ENCODE measurements around the gene CDH12.

DNA sequence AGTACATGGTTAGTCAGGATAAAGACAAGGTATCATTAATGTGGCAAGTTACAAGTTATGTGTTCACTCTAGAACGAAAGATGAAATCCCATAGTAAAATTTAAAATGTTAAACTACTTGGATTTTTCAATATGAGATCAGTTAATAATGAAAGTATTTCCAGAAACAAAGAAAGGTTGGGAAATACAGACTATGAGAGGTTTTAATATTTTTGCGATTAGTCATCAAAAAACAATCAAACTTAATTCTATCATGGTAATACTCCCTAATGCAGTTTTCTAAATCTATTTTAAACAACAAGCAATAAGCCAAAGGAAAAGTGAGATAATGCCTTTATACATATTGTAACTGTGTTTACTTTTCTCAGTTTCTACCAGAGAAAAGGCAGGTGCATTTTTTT, 10.6 kb downstream of the CDH12 start:
- TF ChIP-seq ZFP30 (CRISPR knock-in tag; IDR thresholded peaks at IDR 0.05) (no peak), TOX (CRISPR knock-in tag; IDR thresholded peaks at IDR 0.05; ENCODE audit: borderline replicate concordance) (no peak), TCF4 (CRISPR knock-in tag; IDR thresholded peaks at IDR 0.05; ENCODE audit: borderline replicate concordance) (no peak)
- TF ChIP-seq, protein P1, sequence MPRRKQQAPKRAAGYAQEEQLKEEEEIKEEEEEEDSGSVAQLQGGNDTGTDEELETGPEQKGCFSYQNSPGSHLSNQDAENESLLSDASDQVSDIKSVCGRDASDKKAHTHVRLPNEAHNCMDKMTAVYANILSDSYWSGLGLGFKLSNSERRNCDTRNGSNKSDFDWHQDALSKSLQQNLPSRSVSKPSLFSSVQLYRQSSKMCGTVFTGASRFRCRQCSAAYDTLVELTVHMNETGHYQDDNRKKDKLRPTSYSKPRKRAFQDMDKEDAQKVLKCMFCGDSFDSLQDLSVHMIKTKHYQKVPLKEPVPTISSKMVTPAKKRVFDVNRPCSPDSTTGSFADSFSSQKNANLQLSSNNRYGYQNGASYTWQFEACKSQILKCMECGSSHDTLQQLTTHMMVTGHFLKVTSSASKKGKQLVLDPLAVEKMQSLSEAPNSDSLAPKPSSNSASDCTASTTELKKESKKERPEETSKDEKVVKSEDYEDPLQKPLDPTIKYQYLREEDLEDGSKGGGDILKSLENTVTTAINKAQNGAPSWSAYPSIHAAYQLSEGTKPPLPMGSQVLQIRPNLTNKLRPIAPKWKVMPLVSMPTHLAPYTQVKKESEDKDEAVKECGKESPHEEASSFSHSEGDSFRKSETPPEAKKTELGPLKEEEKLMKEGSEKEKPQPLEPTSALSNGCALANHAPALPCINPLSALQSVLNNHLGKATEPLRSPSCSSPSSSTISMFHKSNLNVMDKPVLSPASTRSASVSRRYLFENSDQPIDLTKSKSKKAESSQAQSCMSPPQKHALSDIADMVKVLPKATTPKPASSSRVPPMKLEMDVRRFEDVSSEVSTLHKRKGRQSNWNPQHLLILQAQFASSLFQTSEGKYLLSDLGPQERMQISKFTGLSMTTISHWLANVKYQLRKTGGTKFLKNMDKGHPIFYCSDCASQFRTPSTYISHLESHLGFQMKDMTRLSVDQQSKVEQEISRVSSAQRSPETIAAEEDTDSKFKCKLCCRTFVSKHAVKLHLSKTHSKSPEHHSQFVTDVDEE (CRISPR knock-in tag; IDR thresholded peaks at IDR 0.05): no peak
- TF ChIP-seq, protein P2, sequence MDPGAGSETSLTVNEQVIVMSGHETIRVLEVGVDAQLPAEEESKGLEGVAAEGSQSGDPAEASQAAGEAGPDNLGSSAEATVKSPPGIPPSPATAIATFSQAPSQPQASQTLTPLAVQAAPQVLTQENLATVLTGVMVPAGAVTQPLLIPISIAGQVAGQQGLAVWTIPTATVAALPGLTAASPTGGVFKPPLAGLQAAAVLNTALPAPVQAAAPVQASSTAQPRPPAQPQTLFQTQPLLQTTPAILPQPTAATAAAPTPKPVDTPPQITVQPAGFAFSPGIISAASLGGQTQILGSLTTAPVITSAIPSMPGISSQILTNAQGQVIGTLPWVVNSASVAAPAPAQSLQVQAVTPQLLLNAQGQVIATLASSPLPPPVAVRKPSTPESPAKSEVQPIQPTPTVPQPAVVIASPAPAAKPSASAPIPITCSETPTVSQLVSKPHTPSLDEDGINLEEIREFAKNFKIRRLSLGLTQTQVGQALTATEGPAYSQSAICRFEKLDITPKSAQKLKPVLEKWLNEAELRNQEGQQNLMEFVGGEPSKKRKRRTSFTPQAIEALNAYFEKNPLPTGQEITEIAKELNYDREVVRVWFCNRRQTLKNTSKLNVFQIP (CRISPR knock-in tag; IDR thresholded peaks at IDR 0.05; ENCODE audit: borderline replicate concordance, low read depth): no peak
- TF ChIP-seq, protein P3, sequence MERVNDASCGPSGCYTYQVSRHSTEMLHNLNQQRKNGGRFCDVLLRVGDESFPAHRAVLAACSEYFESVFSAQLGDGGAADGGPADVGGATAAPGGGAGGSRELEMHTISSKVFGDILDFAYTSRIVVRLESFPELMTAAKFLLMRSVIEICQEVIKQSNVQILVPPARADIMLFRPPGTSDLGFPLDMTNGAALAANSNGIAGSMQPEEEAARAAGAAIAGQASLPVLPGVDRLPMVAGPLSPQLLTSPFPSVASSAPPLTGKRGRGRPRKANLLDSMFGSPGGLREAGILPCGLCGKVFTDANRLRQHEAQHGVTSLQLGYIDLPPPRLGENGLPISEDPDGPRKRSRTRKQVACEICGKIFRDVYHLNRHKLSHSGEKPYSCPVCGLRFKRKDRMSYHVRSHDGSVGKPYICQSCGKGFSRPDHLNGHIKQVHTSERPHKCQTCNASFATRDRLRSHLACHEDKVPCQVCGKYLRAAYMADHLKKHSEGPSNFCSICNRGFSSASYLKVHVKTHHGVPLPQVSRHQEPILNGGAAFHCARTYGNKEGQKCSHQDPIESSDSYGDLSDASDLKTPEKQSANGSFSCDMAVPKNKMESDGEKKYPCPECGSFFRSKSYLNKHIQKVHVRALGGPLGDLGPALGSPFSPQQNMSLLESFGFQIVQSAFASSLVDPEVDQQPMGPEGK (CRISPR knock-in tag; IDR thresholded peaks at IDR 0.05; ENCODE audit: borderline replicate concordance): no peak
